Measurements from ENCODE around the gene NTHL1.

Gene NTHL1

DNA sequence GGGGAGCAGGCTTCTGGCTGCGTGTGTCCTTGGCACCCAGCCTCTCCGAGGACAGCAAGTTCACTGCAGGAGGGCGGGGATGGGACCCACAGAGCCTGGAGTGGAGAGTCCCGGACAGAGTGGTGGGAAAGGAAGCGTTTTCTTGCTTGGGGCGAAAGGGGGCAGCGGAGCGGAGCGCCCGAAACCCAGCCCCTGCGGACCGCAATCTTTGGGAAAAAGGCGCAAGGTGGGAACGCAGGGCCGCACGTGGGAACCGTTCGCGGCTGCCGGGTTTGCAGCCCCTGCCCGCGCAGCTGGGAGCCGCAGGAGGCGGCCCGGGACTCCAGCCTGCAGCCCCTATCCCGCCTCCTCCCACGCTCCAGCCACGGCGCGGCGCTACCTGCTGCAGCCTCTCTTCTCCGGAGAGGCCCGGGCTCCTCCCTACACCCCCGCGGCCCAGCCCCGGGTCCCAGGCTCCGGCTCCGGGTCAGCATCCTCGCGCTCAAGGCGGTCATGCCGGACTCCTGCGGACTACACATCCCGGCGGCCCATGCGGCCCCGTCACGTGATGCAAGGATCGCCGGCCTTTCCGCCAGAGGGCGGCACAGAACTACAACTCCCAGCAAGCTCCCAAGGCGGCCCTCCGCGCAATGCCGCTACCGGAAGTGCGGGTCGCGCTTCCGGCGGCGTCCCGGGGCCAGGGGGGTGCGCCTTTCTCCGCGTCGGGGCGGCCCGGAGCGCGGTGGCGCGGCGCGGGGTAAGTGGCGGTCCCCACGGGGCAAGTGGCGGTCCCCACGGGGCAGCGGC, at the start of gene NTHL1, which contains the start of gene TSC2:
TSS of gene NTHL1 (minus strand) at position 505 of the 786 bp plus-strand sequence. CDS start at position 494, 11 bp downstream.
TSS of gene TSC2 (plus strand) at position 656 of the 786 bp plus-strand sequence. CDS start 631 bp downstream, outside the sequence.
- peak; percentile 97 for DNase-seq

DNA sequence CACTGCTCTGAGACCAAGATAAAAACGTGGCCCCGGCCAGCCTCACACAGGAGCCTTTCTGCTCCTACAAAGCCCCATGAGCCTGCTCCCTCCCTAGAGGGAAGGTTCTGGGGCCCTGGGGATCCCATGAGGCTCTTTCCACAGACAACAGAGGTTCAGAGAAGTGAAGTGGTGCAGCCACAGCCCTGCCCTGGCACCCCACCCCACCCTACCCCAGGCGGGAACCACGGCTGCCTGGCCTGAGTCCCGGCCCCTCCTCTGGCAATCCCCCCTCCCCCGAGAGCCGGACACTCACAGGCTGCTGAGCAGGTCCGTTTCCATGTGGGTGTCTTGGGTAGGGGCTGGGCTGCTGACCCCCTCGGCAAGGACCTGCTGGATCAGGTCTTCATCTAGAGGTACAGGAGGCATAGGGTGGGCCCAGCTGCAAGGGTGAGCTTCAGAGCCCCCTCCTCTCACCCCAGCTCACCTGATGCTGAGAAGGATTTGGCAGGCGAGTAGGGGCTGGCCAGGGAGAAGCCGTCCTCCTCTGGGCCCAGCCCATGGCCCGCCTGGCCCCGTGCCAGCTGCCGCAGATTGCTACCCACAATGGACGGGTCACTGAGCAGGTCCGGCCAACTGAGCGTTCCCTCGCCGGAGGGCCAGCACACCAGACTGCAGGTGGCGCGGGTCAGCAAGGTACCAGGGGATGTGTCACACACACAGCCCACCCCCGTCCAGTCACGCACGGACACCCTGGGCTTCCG, 49.4 kb upstream of the NTHL1 start:
- DNase-seq: no peak

DNA sequence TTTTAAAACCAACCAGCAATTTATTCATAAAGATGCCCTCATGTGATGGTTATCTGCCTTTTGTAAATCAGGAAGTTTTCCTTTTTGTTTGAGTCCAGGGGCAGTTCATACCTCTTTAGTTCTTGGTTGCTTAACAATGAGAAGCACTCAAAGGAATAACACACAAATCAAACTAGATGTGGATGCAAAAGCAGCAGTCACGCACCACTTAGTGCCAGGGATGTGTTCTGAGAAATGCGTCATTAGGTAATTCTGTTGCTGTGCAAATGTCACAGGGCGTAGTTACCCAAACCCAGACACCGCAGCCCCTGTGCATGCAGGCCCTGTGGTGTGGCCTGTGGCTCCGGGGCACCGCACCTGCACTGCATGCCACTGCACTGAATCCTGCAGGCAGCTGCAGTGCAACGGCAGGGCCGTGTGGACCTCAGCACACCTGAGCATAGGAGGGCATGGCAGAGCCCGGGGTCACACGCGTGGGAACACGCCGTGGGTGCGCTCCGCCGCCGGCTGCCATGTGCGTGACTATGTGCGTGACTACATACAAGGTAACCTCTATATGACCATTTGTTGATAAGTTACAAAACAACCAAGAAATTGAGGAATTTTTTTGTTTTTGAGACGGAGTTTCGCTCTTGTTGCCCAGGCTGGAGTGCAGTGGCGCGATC, 48.4 kb upstream of the NTHL1 start:
- no peak for DNase-seq

DNA sequence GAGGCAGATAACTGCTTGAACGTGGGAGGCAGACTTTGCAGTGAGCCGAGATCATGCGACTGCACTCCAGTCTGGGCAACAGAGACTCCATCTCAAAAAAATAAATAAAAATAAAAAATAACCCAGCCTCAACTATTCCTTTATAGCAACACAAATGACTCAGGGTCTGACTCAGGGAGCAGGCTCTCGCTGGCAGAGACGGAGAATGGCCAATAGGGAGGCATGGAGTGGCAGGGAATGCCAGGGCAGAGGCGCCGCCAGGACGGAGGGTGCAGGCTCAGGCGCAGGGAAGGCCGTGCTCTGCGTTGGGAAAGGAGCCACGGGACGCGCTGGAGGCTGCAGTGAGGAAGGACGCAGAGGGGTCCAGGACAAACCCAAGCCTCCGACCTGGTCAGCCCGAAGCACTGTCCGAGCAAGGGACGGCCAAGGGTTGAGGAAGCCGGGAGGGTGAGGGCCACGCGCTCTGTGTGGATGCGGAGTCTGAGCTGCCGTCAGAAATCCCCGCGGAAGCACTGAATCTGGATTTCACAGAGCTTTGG, 47.8 kb upstream of the NTHL1 start:
- no peak for DNase-seq

GRCh38 chr16:2093793-2094192, 46.2 kb upstream of the NTHL1 start:
- DNase-seq: no peak

DNA sequence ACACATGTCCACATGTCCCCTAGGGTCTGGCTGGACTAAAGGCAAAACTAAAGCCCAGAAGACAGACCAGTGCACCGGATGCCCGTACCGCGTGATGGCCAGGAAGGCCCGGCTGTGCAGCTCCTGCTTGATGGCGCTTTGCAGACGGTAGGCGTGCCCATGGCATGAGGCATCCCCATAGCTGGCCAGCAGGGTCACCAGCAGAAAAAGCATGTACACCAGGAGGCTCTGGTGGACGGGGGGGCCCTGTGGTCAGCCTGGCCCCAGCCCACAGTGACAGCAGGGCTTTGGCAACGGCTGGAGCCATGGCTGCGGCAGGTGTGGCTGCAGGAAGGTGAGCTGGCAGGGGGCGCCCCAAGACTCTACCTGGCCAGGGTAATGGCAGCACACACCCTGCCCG, 45.2 kb upstream of the NTHL1 start:
- DNase-seq: no peak

GRCh38 chr16:2092256-2092620, 44.6 kb upstream of the NTHL1 start:
- DNase-seq: no peak

DNA sequence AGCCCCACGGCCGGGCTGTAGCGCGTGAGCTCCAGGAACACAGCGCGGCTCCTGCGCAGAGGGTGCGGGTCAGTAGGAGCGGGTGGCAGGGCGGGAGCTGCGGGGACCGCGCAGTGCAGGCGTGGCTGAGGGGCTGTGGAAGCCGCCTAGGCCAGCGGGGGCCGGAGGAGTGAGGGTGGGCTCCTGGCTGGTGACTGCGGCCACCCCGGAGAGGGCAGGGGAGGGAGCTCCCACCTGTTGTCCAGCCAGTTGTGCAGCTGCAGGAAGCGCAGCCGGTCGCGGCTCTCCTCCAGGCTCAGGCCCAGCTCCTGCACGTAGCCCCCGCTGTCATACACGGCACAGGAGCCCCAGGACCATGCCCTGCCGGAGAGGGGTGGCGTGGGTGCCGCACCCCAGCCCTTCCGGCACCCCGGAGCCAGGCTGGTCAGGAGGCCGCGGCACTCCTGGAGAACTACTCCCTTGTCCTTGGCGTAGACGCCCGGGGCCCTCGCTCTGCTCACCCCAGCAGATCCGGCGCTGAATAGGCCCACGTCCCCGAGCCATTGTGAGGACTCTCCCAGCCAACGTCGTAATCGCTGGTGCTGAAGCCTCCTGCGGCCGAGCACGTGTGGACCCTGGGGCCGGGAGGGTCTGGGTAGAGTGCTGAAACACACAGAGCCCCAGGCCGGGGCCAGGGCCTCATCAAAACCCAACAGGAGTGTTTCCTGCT, 44.1 kb upstream of the NTHL1 start:
- DNase-seq: no peak

DNA sequence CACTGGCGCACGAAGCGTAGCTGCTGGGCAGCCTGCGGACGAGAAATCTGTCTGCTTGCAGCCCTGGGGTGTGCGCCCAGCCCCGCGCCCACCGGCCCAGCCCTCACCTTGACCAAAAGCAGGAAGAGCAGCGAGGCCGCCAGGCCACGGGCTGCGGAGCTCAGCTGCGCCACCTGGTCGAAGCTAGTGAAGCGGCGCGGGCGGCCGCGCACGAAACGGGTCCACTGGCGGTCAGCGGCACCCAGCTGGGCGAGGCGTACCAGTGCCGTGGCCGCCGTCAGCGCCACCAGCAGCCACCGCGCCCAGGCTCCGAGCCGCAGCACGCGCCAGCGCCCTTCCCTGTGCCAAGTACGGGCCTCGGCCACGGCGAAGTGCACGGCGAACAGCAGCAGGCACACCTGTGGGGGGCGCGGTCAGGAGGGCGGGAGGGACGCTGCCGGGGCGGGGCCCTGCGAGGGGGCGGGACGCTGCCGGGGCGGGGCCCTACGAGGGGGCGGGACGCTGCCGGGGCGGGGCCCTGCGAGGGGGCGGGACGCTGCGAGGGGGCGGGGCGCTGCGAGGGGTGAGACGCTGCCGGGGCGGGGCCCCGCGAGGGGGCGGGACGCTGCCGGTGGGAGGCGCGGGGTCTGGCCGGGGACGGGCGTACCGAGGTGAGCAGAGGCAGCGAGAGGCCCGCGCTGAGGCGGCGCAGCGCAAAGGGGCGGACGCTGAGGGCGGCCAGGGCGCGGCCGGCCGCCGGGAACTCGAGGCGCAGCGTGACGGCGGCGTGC, 43.3 kb upstream of the NTHL1 start:
- no peak for DNase-seq

GRCh38 chr16:2090481-2090776, 42.8 kb upstream of the NTHL1 start:
- no peak for DNase-seq

DNA sequence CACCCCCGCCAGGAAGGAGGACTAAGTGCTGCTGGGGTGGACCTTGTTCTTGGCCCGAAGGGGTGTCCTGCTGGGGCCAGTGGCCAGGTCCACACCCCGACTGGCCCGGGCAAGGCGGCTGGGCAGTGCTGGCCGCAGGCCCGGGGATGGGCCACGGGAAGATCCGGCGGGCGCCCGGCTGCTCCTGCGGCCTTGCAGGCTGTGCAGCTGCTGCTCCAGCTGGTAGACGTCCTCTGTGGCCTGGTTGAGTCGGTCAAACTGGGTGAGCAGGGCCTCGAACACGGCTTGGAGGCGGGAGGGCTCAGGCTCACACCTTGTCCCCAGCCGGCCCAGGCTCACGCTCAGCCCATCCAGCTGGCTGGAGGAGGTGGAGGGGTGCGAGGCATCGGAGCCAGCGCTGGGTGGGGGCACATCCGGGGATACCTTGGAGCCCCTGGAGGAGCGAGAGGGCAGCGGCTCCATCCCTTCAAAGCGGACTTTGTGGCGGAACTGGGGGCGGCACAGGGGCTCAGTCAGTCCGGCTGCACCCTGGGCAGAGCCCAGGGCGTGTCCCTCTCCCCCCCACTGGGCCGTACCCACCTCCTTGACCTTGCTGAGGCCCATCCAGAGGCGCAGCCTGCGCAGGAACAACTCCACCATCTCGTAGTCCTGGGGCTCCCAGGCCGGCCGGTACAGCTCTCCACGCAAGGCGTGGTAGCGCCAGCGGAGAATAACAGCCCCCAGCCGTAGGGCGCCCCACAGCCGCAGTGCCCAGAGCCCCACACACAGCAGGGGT, 42.3 kb upstream of the NTHL1 start:
- DNase-seq: no peak

GRCh38 chr16:2088759-2089358, 41.2 kb upstream of the NTHL1 start:
- no peak for DNase-seq

GRCh38 chr16:2087748-2088631, 40.4 kb upstream of the NTHL1 start:
- no peak for DNase-seq

DNA sequence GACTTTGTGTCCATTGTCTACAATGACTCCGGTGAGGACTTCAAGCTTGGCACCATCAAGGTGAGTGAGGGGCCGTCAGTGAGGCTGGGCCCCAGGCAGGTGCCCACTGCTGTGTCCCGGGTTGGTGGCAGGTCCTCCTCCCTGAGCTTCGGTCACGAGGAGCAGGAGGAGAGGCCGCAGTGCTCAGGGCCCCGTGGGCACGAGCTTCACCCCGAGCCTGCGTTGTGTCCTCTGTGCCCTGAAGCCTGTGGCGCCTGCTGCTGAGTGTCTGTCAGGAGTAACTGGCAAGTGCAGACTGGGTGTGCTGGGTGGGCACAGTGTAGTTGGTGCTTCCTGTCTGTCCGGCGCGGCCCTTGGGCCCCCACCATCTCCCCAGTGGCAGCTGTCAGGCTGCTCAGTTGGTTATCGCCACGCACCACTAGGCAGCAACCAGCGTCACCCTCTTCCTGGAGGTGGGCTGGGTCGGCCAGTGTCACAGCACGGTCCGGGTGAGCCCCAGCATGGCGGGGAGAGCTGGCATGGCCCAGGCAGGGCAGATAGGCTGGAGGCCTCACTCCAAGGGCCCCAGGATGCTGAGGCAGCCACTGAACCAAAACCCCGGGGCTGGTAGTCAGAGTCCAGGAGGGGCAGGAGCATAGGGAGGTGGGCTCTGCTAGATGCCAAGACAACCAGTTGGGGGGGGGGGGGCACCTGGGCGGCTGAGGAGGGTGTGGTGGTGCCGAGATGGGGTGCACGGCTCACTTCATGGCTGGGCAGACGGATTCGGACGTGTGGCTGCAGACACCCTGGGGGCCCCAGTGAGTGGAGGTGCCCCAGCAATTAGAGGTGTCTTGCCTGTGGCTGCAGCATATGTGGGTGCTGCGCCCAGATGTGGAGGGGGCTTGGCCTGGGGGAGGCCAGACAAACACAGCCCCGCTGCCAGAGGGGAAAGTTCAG, 39.4 kb upstream of the NTHL1 start:
- DNase-seq: no peak

- DNase-seq: no peak
Measured at GRCh38 chr16:2086106-2086742, 38.6 kb upstream of the NTHL1 start.

- no peak for DNase-seq
Measured at GRCh38 chr16:2085669-2086068, 38.0 kb upstream of the NTHL1 start.

- no peak for DNase-seq
Measured at GRCh38 chr16:2084895-2085625, 37.4 kb upstream of the NTHL1 start.
